Chondrocyte (in vitro differentiated cells): Measurements from ENCODE around the gene RNF31. TPM values are rescaled to one million over a fixed set of nuclear protein-coding genes. Genes with fewer than 3 reads are reported as not detected.
"Not testable (repeated sequence)": the region's sequence is repeated elsewhere in the genome, so short reads cannot be mapped to it uniquely, and the experiment has no call there.

ENCODE experiments used
- DNase-seq: peaks from one replicate; pipeline ENCODE4 v3.0.0; 2021; ENCODE audit warnings: mixed read lengths, low spot score
- H3K27ac Mint-ChIP-seq: one replicate; pipeline ENCODE4 v1.8.0; 2021; ENCODE audit warnings: mild to moderate bottlenecking, moderate library complexity, mixed read lengths; ENCODE audit not compliant: unreplicated experiment
- H3K27me3 Mint-ChIP-seq: 2 replicates; pipeline ENCODE4 v1.8.0; 2021; ENCODE audit warnings: low read depth, mixed read lengths
- H3K36me3 Mint-ChIP-seq: 2 replicates; pipeline ENCODE4 v1.8.0; 2021; ENCODE audit warnings: low read depth, mixed read lengths
- H3K4me1 Mint-ChIP-seq: 2 replicates; pipeline ENCODE4 v1.8.0; 2021; ENCODE audit warnings: low read depth, mild to moderate bottlenecking, mixed read lengths
- H3K4me3 Mint-ChIP-seq: one replicate; pipeline ENCODE4 v1.8.0; 2021; ENCODE audit warnings: mild to moderate bottlenecking, moderate library complexity, mixed read lengths; ENCODE audit not compliant: unreplicated experiment
- H3K9me3 Mint-ChIP-seq: 2 replicates; pipeline ENCODE4 v1.8.0; 2021; ENCODE audit warnings: low read depth, mixed read lengths
- CTCF ChIP-seq: fragments of 200-600 bp; sonication (generic); IDR thresholded peaks from 2 replicates; pipeline ENCODE4 v1.5.0; 2021; ENCODE audit warnings: antibody characterized with exemption, mild to moderate bottlenecking, moderate library complexity
- total RNA-seq: library from RNA; stranded (reverse); gene quantifications from 3 replicates; pipeline ENCODE4 v1.2.1, GENCODE V29; 2021

Gene RNF31
- total RNA-seq, 1 donor from 2014 or later = 45.8 TPM

- Mint-ChIP-seq H3K4me3 (no peak overlapping the region), H3K27me3 (no peaks in the 10 kb centered on the region), H3K4me1 (peaks cover 13% of the 10 kb centered on the region), H3K9me3 (no peaks in the 10 kb centered on the region), H3K36me3 (peaks cover 30% of the 10 kb centered on the region), H3K27ac (no peak overlapping the region)
- no peak for TF ChIP-seq CTCF
- no peak for DNase-seq
These were observed 46.3 kb upstream of the RNF31 start for GRCh38 chr14:24100982-24101494.

GRCh38 chr14:24102357-24103048, 44.8 kb upstream of the RNF31 start:
- no peaks in the 10 kb centered on the region for H3K27me3 Mint-ChIP-seq
- no peak for TF ChIP-seq CTCF
- no peaks in the 10 kb centered on the region for H3K9me3 Mint-ChIP-seq

GRCh38 chr14:24103451-24103850, 43.8 kb upstream of the RNF31 start:
- Mint-ChIP-seq H3K27me3 (no peaks in the 10 kb centered on the region), H3K4me3 (no peak overlapping the region), H3K27ac (no peak overlapping the region), H3K9me3 (no peaks in the 10 kb centered on the region), H3K4me1 (peaks cover 9% of the 10 kb centered on the region), H3K36me3 (peaks cover 24% of the 10 kb centered on the region)
- no peak for DNase-seq
- TF ChIP-seq CTCF = no peak

More at GRCh38 chr14:24102357-24103048, 44.8 kb upstream of the RNF31 start:
- Mint-ChIP-seq H3K27ac (no peak overlapping the region), H3K4me1 (peaks cover 9% of the 10 kb centered on the region), H3K36me3 (peaks cover 24% of the 10 kb centered on the region), H3K4me3 (no peak overlapping the region)
- no peak for DNase-seq

GRCh38 chr14:24105609-24106239, 41.6 kb upstream of the RNF31 start:
- not testable (repeated sequence) for H3K9me3 Mint-ChIP-seq, H3K4me3 Mint-ChIP-seq, DNase-seq, H3K27me3 Mint-ChIP-seq
- H3K4me1 Mint-ChIP-seq = peaks cover 12% of the 10 kb centered on the region
- peaks cover 16% of the 10 kb centered on the region for H3K36me3 Mint-ChIP-seq
- H3K27ac Mint-ChIP-seq = peak overlapping the region; percentile 19

- TF ChIP-seq CTCF = no peak
- Mint-ChIP-seq H3K4me3 (no peak overlapping the region), H3K27me3 (no peaks in the 10 kb centered on the region), H3K9me3 (no peaks in the 10 kb centered on the region), H3K27ac (no peak overlapping the region), H3K36me3 (peaks cover 11% of the 10 kb centered on the region), H3K4me1 (peaks cover 12% of the 10 kb centered on the region)
- no peak for DNase-seq
These were observed 40.5 kb upstream of the RNF31 start for GRCh38 chr14:24106672-24107271.
